GM12878 (cell line): ENCODE data around the gene PRPF31. TPM values are rescaled to one million over a fixed set of nuclear protein-coding genes. Genes with fewer than 3 reads are reported as not detected.

Experiments used
- ATAC-seq: fragments of 200-7000 bp; cut with Tn5 transposase; 3 replicates; pipeline ENCODE4 v1.9.1; 2020; ENCODE audit warnings: mild to moderate bottlenecking, moderate library complexity
- BruUV-seq: library from RNA; stranded (reverse); fragments of 400-500 nt; replicated peaks from 2 replicates; lab custom pipeline; 2021; lab: Mats Ljungman, UMichigan
- CTCF ChIA-PET: fragments of 300-600 bp; sonication (Branson Sonifier 250); formaldehyde crosslinking; extraction: SDS; loops from one replicate; lab custom pipeline; 2021; ENCODE audit warnings: inconsistent platforms; lab: Yijun Ruan, JAX
- POLR2A ChIA-PET: fragments of 350-600 bp; formaldehyde crosslinking; extraction: SDS; loops from one replicate; lab custom pipeline; 2021; ENCODE audit warnings: inconsistent platforms; lab: Charles Lee
- RAD21 ChIA-PET: fragments of 300-600 bp; sonication (Branson Sonifier 250); formaldehyde crosslinking; loops from one replicate; lab custom pipeline; 2023; ENCODE audit warnings: antibody characterized with exemption; ENCODE audit not compliant: unreplicated experiment; lab: Charles Lee
- SMC1A ChIA-PET: fragments of 300-600 bp; sonication (Branson Sonifier 250); formaldehyde crosslinking; loops from one replicate; lab custom pipeline; 2023; ENCODE audit not compliant: unreplicated experiment, uncharacterized antibody; lab: Charles Lee
- DNase-seq: peaks from one replicate; pipeline ENCODE4 v3.0.0-alpha.2; 2011; ENCODE audit warnings: low read depth, low spot score
- FAIRE-seq: peaks from 3 replicates; lab custom pipeline; 2011; peaks lifted over from hg19 to GRCh38; lab: Jason Lieb, UNC
- H2AFZ ChIP-seq: 2 replicates; pipeline ENCODE4 v1.6.0; 2011; ENCODE audit warnings: low read depth, low read length, control low read depth; ENCODE audit not compliant: control insufficient read depth
- H3K27ac ChIP-seq: 2 replicates; pipeline ENCODE4 v1.5.1; 2011; ENCODE audit warnings: control low read depth; ENCODE audit not compliant: control insufficient read depth, insufficient read depth
- H3K27me3 ChIP-seq, 2 experiments: replicated peaks in 1 of 2; 2 replicates each; pipeline versions ENCODE4 v1.6.0 to v1.6.1; 2011; ENCODE audit warnings: low read length in 1 of 2; ENCODE audit not compliant: control insufficient read depth in 2 of 2, insufficient read depth in 2 of 2
- H3K36me3 ChIP-seq, 2 experiments: 2 replicates each; pipeline ENCODE4 v1.5.1; 2011; ENCODE audit warnings: low read length in 1 of 2; ENCODE audit not compliant: control insufficient read depth in 2 of 2, insufficient read depth in 2 of 2
- H3K4me1 ChIP-seq: 2 replicates; pipeline ENCODE4 v1.6.1; 2011; ENCODE audit warnings: mild to moderate bottlenecking, low read length, moderate library complexity, mixed read lengths; ENCODE audit not compliant: control insufficient read depth, insufficient read depth
- H3K4me2 ChIP-seq: 2 replicates; pipeline ENCODE4 v1.6.0; 2011; ENCODE audit warnings: control low read depth; ENCODE audit not compliant: control insufficient read depth, insufficient read depth
- H3K4me3 ChIP-seq: fragments of 200-600 bp; sonication (generic); 2 replicates; pipeline ENCODE4 v1.5.1; 2016
- H3K79me2 ChIP-seq: 2 replicates; pipeline ENCODE4 v1.6.0; 2011; ENCODE audit warnings: low read length; ENCODE audit not compliant: control insufficient read depth, insufficient read depth
- H3K9ac ChIP-seq: 2 replicates; pipeline ENCODE4 v1.8.0; 2011; ENCODE audit warnings: low read length, control low read depth, mixed read lengths; ENCODE audit not compliant: control insufficient read depth, insufficient read depth
- H3K9me3 ChIP-seq: replicated peaks from 3 replicates; pipeline ENCODE4 v1.5.1; 2011; ENCODE audit warnings: mild to moderate bottlenecking, low read length; ENCODE audit not compliant: control insufficient read depth, insufficient read depth
- H4K20me1 ChIP-seq: 2 replicates; pipeline ENCODE4 v1.6.0; 2011; ENCODE audit not compliant: control insufficient read depth, insufficient read depth
- EP300 ChIP-seq, 2 experiments: fragments of 150-350 bp in 1 of 2; IDR thresholded peaks; 2 replicates each; pipeline ENCODE4 v1.6.1; 2011 to 2012; ENCODE audit warnings: low read depth in 2 of 2, low read length in 2 of 2, borderline replicate concordance in 1 of 2, improper control_type of control experiment in 1 of 2, inconsistent platforms in 1 of 2; ENCODE audit not compliant: control insufficient read depth in 1 of 2
- POLR2A ChIP-seq: IDR thresholded peaks from 2 replicates; pipeline ENCODE4 v1.6.1; 2011; ENCODE audit warnings: low read depth, mild to moderate bottlenecking, low read length
- YBX1 ChIP-seq: fragments of 450-650 bp; IDR thresholded peaks from 2 replicates; pipeline ENCODE4 v1.6.1; 2016; ENCODE audit warnings: antibody characterized with exemption
- ZNF592 ChIP-seq: fragments of 450-650 bp; IDR thresholded peaks from 2 replicates; pipeline ENCODE4 v1.6.1; 2017; ENCODE audit warnings: mild to moderate bottlenecking, moderate library complexity
- WGBS: methylation state at CpG from one replicate; pipeline ENCODE4 v1.1.6; 2016; ENCODE audit warnings: low lambda C conversion rate; ENCODE audit not compliant: insufficient replicate concordance, insufficient coverage; ENCODE audit errors: missing lambda C conversion rate; 5-methylcytosine and 5-hydroxymethylcytosine counted together
- in situ Hi-C: fragments of 300-500 bp; cut with MboI; formaldehyde crosslinking; loops from 9 replicates; pipeline ENCODE4 v1.14.3; 2018; ENCODE audit warnings: mixed read lengths
- intact Hi-C: fragments of 100-400 bp; cut with micrococcal nuclease; formaldehyde crosslinking; loops from one replicate; pipeline ENCODE4 v1.14.2; 2022; ENCODE audit not compliant: unreplicated experiment
- polyA plus RNA-seq, 11 experiments: library from polyadenylated mRNA; depleted of rRNA in 4 of 11; unstranded in 6 of 11; stranded (reverse) in 5 of 11; fragments of >200 nt; fragmentation: Nextera tagmentation in 4 of 11; fragmentation: Illumina TruSeq in 1 of 11; extraction: Ambion mirVana in 4 of 11; extraction: Trizol in 1 of 11; gene quantifications; 1 replicate in 1 of 11; 2 replicates in 10 of 11; pipeline versions ENCODE4 v1.2.1 to v1.2.3, GENCODE V29; 2011 to 2016; ENCODE audit warnings: inconsistent platforms in 2 of 11, missing spikeins in 2 of 11, low read depth in 1 of 11
- total RNA-seq, 4 experiments: library from RNA; depleted of rRNA in 3 of 4; stranded (reverse); fragments of >200 nt in 3 of 4; fragmentation: Illumina TruSeq in 1 of 4; extraction: Trizol in 1 of 4; gene quantifications; 2 replicates each; pipeline versions ENCODE4 v1.2.1 to v1.2.3, GENCODE V29; 2013 to 2021

Gene PRPF31
- total and polyA plus RNA-seq, 10 of the 15 experiments (the other 5 are each of a cell fraction or from before 2014, with no cell fraction given), result 2.7 to 170 (median 69.7) TPM

DNA sequence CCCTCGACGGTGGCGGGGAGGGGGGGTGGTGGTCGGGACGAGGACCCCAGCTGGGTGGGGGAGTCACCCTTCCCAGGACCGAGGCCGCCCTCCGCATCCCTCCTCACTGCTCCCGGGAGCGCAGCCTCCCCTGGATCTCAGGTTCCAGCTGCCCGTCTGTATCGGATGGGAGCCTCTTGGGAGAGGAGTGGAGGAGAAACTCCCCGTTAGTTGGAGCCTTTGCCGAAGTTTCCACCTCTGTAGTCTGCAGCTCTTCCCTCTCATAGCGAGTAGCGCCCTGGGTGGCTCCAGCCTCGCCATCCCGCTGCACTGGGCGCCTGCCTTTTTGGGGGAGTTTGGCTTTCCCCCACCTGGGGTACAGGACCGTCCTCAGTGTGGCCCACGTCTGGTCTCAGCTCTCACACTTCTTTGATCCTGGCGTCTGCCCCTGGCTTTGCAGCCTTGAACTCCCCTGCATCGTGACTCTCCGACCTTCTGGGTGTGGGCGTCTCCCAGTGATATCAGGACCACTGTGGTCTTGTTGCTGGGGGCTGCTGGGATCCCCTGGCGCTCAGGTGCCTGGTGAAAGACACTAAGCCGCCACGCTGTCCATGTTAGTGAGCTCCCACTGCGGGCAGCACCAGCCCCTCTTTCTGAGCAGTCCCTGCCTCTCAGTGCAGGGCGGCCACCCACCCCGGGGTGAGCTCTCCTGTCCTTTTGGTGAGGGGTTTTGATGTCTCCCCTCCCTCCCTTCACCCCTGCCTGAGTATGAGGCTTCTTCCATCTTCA, 23.1 kb downstream of the PRPF31 start:
- Histone ChIP-seq H3K79me2 (peaks cover 40% of the 10 kb centered on the region), H3K27ac (peak overlapping the region; percentile 24), H3K4me2 (peak overlapping the region; percentile 93), H2AFZ (no peak overlapping the region), H3K27me3 (no peaks in the 10 kb centered on the region), H3K4me3 (peak overlapping the region; percentile 91), H3K9ac (peak overlapping the region; percentile 95), H3K4me1 (peaks cover 19% of the 10 kb centered on the region), H3K36me3 (peaks cover 10 to 18% of the 10 kb centered on the region in 2 experiments; a peak in 3 of 4 replicates), H3K9me3 (peaks cover under 1% of the 10 kb centered on the region; the same call in 2 of the 3 replicates), H4K20me1 (peaks cover 12% of the 10 kb centered on the region)
- FAIRE-seq (no peak), ATAC-seq (no peak), DNase-seq (no peak)
- CTCF ChIA-PET, result interaction anchor here (0.9 to 2.3 kb wide), 2 partner anchors 20 to 127 kb away, joined by 3 to 15 read pairs; partner anchors contain the start of gene LENG1
- SMC1A ChIA-PET, result no interaction called here
- WGBS, result 9% methylated on average over 24 of the region's 31 CpGs
- POLR2A ChIA-PET, result interaction anchor here (2.7 to 3.5 kb wide), 2 partner anchors 20 to 51 kb away, joined by 30 to 36 read pairs; partner anchors contain the start of genes LENG1, MBOAT7 and TSEN34
- no peak for TF ChIP-seq EP300 (IDR thresholded peaks at IDR 0.05; ENCODE audit: borderline replicate concordance in 1 of 2, control insufficient read depth in 1 of 2, low read depth in 2 of 2, low read length in 2 of 2)
- TF ChIP-seq POLR2A, result 0 out of 2 replicates have a peak, but pooled peaks have one; percentile 2
- RAD21 ChIA-PET, result interaction anchor here (1.1 kb wide), 1 partner anchor 127 kb away, joined by 3 read pairs; no protein-coding TSS in a partner anchor
- BruUV-seq, result no TSS peak
- intact Hi-C loops (no loop called here), in situ Hi-C loops (loop anchor here (25.0 kb wide), 1 partner anchor 1524 kb away; the partner anchor contains the start of gene U2AF2)

- H3K9me3 ChIP-seq, result no peaks in the 10 kb centered on the region
- no peaks in the 10 kb centered on the region for H3K27me3 ChIP-seq
- H3K4me1 ChIP-seq, result peaks cover 13% of the 10 kb centered on the region
- FAIRE-seq (no peak), ATAC-seq (no peak), DNase-seq (no peak)
- intact Hi-C loops, result no loop called here
- H3K4me2 ChIP-seq, result no peak overlapping the region
- BruUV-seq, result no TSS peak
- POLR2A ChIA-PET, result no interaction called here
- H3K4me3 ChIP-seq, result no peak overlapping the region
- H2AFZ ChIP-seq, result no peak overlapping the region
- no peak overlapping the region for H3K9ac ChIP-seq
- TF ChIP-seq YBX1 (no peak), ZNF592 (no peak)
- in situ Hi-C loops, result loop anchor here (25.0 kb wide), 1 partner anchor 1521 kb away; the partner anchor contains the start of gene U2AF2
- SMC1A ChIA-PET, result no interaction called here
- H3K27ac ChIP-seq, result no peak overlapping the region
- H3K79me2 ChIP-seq, result peaks cover 40% of the 10 kb centered on the region
- RAD21 ChIA-PET, result no interaction called here
- H4K20me1 ChIP-seq, result peaks cover 12% of the 10 kb centered on the region
- 96% methylated on average over 3 of the region's 3 CpGs for WGBS
- H3K36me3 ChIP-seq, result peaks cover 28 to 30% of the 10 kb centered on the region in 2 experiments; a peak in 3 of 4 replicates
- CTCF ChIA-PET, result no interaction called here
These were observed 25.8 kb downstream of the PRPF31 start for GRCh38 chr19:54141356-54141755.
